ENCODE results near the gene B2M. TPM values are rescaled to one million over a fixed set of nuclear protein-coding genes. Genes with fewer than 3 reads are reported as not detected.

B2M gene
- 391 to 474 TPM (median 442 TPM) in 5 replicates for total RNA-seq (2022; extraction: Qiagen RNA extraction; ENCODE audit: low read depth)

GRCh38 chr15:44711096-44711742 is at the start of gene B2M, which contains the start of gene PATL2:
TSS of gene B2M (plus strand) at chr15:44711517. CDS start at chr15:44711547, 30 bp downstream.
TSS of gene PATL2 (minus strand) at chr15:44711323. CDS start at chr15:44676490, 34,833 bp downstream.

GRCh38 chr15:44663410-44664308 is 47.7 kb upstream of the B2M start, which contains the start of gene SPG11:
TSS of gene SPG11 (minus strand) at chr15:44663662. CDS start at chr15:44663647, 15 bp downstream.

GRCh38 chr15:44736181-44736765 is 25.0 kb downstream of the B2M start, which contains the start of gene TRIM69:
TSS of gene TRIM69 (plus strand) at chr15:44736528. CDS start at chr15:44736705, 177 bp downstream.

Other genes starting within 250 kb of the B2M start
- 88.3 to 106 TPM (median 95.6 TPM) in 5 replicates for gene EIF3J, start 174.4 kb upstream of the B2M start, total RNA-seq (2022; extraction: Qiagen RNA extraction; ENCODE audit: low read depth)
- 6.8 to 11.4 TPM (median 9.5 TPM) in 5 replicates for gene SPG11, start 47.9 kb upstream of the B2M start, total RNA-seq (2022; extraction: Qiagen RNA extraction; ENCODE audit: low read depth)
- 0.17 to 0.33 TPM (median 0.24 TPM) in 4 of 5 replicates, not detected in the other for gene PATL2, start 194 bp upstream of the B2M start, total RNA-seq (2022; extraction: Qiagen RNA extraction; ENCODE audit: low read depth)
- gene TRIM69, start 25.0 kb downstream of the B2M start, total RNA-seq (2022; extraction: Qiagen RNA extraction; ENCODE audit: low read depth), result 3.8 to 7.7 TPM (median 6.0 TPM) in 5 replicates
- not detected in 5 replicates for gene TERB2, start 245.2 kb downstream of the B2M start, total RNA-seq (2022; extraction: Qiagen RNA extraction; ENCODE audit: low read depth)